Medulla oblongata (tissue), 1 donor: ENCODE measurements around the gene HNRNPLL.
A peak's percentile ranks its signal among the peaks of the same experiment; 100 is the strongest.

Experiments used
- DNase-seq: peaks from one replicate; pipeline ENCODE4 v3.0.0-alpha.2; 2015; ENCODE audit errors: extremely low spot score

Gene HNRNPLL

DNA sequence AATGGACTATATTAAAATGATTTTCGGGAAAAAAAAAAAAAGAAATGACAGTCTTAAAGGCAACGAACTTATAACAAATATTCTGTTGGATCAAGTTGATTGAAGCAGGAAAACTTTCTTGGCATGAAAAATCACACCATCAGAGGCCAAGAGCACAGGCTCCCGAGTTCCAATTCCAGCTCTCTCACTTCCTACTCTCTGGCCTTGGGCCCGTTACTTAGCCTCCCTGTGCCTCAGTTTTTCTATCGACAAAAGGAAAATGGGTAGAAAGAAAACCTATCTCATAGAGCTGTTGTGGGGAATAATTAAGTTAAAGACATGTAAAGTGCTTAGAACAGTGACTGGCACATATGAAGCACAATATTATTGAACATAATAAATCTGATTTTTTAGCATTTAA is 74.2 kb downstream of the HNRNPLL start:
- DNase-seq: no peak

GRCh38 chr2:38528008-38528442 is 74.7 kb downstream of the HNRNPLL start:
- DNase-seq: peak; percentile 31

GRCh38 chr2:38527338-38528007 is 75.3 kb downstream of the HNRNPLL start:
- no peak for DNase-seq

DNA sequence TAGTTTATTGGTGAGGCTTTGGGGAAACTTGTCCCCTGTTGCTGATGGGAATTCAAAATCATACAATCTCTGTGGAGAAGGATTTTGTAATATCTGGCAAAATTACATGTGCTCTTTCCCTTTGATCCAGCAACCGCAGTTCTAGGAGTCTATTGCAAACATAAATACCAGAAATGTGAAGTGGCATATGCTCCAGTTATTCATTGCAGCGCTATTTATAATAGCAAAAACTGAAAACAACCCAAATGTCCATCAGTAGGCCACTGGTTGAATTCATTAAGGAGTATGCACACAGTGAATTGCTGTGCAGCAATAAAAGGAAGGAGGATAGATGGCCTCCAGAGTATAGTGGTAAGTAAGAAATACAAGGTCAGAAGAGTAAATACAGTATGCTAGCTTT is 76.5 kb downstream of the HNRNPLL start:
- DNase-seq: no peak

DNA sequence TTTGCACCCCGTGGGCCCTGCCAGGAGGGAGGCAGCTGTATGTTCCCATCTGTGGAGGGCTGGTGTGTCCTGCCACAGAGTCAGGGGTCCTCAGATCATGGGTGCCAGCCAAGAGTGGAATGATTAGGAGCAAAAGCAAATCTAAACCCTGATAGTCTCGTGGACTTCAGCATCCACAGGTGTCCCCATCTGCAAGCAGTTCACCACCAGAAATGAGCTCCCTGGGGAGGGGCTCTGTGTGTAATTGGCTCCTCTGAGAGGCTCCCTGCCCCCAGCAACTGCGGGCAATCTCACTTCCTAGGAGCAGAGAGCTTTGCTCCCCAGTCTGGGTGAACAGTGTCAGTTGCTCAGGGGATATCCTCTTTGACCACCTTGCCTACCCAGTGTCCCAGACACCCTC is 78.1 kb downstream of the HNRNPLL start:
- no peak for DNase-seq

- DNase-seq: no peak
Observed at GRCh38 chr2:38523728-38524437, 78.8 kb downstream of the HNRNPLL start.

DNA sequence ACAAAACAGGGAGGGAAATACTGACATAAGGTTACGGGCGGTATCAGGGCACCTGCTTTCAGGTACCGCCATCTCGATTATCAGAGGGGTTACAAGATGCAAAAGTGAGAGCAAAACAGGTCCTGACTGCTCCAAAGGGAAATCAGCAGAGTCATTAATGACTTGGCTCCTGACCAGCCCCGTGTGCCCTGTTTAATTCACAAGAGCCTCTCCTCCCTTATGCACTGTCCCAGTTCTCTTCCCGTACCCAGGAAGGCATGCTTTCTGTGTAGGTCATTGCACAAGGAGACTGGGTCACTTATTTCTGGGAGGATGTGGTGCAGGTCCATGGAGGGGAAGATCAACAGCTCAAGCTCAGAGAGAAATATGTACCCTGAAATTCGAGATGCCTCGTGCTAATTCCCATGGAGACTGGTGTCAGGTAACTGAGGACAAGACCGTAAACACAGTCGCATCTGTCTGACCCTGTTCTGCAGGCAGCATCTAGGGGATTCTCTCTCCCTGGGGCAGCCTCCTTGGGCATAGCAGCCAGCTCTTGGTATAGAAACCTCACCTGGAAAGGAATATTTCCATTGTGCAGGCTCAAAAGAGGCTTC is 79.9 kb downstream of the HNRNPLL start:
- DNase-seq: no peak

- no peak for DNase-seq
Observed at GRCh38 chr2:38521835-38522234, 80.9 kb downstream of the HNRNPLL start.

DNA sequence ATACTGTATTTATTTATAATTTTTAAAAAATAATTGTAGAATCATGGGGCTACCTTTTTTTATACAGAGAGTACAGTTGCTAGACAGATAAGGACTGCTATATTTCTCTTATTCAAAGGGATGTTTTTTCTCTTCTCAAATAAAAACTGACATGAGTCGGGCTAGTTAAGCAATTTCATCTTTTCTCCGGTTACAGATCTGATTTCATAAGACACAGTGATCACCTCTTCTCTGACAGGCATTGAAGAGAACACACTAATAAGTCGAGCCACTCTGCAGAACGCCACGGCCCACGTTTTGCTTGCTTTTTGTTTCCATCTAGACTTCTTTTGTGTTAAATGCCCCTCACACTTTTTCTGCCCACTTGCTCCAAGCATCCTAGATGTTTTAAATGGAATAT is 85.4 kb downstream of the HNRNPLL start:
- DNase-seq: no peak

DNA sequence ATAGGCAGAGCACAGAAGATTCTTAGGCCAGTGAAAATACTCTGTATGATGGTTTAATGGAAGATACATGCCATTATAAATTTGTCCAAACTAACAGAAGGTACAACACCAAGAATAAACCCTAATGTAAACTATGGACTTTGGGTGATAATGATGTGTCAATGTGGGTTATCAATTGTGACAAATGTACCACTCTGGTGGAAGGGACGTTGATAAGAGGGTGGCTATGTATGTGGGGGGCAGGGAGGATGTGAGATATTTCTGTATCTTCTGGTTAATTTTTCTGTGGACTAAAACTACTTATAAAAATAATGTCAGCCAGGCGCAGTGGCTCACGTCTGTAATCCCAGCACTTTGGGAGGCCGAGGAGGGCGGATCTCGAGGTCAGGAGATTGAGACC is 86.2 kb downstream of the HNRNPLL start:
- no peak for DNase-seq

DNA sequence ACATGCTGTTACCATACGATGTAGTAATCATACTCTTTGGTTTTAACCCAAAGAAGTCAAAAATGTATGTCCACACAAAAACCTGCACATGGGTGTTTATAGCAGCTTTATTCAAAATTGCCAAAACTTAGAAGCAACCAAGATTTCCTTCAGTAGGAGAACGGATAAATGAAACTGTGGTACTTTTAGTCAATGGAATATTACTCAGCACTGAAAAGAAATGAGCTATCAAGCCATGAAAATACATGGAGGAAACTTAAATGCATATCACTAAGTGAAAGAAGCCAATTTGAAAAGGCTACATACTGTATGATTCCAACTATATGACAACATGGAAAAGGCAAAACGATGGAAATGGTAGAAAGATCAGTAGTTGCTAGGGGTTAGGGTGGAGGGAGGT is 86.6 kb downstream of the HNRNPLL start:
- DNase-seq: no peak

DNA sequence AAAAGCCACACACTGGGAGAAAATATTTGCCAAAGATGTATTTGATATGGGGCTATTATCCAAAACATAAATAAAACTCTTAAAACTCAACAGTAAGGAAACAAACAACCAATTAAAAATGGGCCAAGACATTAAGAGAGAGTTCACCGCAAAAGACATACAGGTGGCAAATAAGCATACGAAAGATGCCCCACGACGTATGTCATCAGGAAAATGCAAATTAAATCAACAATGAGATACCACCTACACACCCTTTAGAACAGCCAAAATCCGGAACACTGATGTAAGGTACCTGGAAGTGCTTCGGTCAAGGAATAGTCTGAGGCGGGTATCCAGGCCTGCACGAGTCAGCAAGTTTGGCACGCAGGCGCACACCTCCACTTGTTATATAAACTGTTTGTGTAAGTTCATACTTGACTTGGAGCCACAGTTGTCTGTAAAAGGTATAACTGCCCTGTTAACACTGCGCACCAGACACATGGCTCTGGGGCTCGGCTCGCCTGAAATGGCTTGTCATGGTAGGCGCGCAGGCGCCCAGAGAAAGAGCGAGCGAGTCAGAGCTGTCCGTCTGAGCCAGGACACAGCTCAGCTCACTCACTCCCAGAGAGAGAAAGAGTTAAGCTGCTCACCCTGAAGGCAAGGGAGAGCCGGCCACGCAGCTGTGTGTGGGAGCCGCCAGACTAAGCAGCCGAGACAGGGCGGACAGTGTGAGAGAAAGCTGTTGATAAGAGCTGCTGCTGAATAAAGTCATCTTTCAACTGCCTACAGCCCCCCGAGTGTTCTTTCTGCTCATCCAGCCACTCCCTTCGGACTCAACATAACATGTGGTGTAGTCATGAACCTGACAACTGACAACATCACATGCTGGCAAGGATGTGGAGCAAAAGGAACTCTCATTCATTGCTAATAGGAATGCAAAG is 87.3 kb downstream of the HNRNPLL start:
- no peak for DNase-seq

DNA sequence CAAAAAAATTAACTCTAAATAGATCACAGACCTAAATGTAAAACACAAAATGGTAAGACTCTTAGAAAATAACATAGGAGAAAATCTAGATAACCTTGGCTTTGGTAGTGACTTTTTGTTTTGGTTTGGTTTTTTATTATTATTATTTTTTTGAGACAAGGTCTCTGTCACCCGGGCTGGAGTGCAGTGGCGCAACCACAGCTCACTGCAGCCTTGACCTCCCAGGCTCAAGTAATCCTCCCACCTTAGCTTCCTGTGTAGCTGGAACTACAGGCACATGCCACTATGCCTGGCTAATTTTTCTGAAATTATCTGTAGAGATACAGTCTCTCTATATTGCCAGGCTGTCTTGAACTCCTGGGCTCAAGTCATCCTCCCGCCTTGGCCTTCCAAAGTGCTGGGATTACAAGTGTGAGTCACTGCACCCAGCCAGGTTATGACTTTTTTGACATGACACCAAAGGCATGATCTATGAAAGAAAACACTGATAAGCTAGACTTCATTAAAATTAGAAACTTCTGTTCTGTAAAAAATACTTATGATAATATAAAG is 88.0 kb downstream of the HNRNPLL start:
- DNase-seq: no peak

GRCh38 chr2:38512211-38512610 is 90.5 kb downstream of the HNRNPLL start:
- no peak for DNase-seq
